ENCODE measurements around the gene ZNF398.

The ZNF398 gene

GRCh38 chr7:149109969-149110368, 37.3 kb upstream of the ZNF398 start:
- DNase-seq (ENCODE audit: extremely low read depth, low read depth), result no peak
- TF ChIP-seq, protein P1, sequence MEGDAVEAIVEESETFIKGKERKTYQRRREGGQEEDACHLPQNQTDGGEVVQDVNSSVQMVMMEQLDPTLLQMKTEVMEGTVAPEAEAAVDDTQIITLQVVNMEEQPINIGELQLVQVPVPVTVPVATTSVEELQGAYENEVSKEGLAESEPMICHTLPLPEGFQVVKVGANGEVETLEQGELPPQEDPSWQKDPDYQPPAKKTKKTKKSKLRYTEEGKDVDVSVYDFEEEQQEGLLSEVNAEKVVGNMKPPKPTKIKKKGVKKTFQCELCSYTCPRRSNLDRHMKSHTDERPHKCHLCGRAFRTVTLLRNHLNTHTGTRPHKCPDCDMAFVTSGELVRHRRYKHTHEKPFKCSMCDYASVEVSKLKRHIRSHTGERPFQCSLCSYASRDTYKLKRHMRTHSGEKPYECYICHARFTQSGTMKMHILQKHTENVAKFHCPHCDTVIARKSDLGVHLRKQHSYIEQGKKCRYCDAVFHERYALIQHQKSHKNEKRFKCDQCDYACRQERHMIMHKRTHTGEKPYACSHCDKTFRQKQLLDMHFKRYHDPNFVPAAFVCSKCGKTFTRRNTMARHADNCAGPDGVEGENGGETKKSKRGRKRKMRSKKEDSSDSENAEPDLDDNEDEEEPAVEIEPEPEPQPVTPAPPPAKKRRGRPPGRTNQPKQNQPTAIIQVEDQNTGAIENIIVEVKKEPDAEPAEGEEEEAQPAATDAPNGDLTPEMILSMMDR (IDR thresholded peaks at IDR 0.05; ENCODE audit: low read depth, low read length), result no peak

DNA sequence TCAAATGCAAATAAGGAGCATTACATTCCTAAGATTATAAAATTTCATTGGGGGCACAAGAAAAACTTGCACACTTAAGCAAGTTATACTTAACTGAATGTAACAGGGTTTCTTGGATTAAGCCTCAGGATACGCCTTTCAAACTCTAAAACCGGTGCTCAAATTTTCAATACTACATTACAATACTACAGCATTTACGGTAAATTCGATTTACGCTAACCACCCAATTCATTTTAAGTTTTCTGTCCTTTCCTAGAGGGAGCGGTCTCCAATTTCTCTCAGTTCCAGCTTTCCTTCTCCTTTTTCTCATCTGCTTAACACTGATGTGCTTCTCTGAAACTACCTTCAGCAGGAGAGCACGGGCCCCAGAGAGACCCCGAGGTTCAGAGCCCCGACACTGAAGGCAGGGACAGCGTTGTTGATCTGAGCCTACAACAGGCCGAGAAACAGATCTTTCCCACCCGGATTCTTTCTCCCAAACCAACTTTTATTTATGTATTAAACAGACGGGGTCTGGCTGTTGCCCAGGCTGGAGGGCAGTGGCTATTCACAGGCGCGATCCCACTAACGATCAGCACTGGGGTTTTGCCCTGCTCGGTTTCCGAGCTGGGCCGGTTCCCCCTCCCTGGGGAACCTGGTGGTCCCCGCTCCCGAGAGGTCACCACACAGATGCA, 21.9 kb upstream of the ZNF398 start:
- TF ChIP-seq, protein P1 (IDR thresholded peaks at IDR 0.05; ENCODE audit: low read depth, low read length), result no peak
- DNase-seq (ENCODE audit: extremely low read depth, low read depth), result no peak

GRCh38 chr7:149125863-149126661, 21.2 kb upstream of the ZNF398 start, which contains the start of gene ZNF425:
Gene ZNF425, minus strand, starts transcription at chr7:149126324. Its CDS starts 111 bp downstream, at chr7:149126213.
- peak; percentile 78 for DNase-seq (ENCODE audit: extremely low read depth, low read depth)

DNA sequence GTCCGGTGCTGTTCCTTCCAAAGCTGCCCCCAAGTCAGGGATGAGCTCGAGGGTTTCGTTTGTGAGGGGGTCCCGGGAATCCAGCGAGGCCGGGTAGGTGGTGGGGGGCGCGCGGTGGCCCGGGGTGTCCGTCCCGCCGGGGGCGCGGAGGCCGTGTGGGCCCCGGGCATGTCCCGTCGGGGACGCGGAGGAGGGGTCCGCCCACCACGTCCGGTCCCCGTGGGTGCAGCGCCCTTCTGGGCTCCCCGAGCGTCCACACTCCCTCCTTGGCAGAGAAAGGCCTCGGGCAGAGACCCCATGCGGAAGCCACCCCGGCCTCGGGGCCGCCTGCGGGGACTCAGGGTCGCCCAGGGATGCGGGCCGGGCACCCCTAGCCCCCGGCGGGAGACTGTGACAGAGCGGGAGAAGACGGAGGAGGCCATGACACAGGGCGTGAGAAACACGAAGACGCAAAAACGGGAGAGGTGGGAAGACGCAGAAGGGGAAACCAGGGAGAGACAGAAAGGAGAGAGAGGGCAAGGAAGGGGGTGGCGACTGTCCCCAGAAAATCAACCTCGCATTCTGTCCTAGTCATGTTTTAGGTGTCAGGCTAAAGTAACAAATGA, 20.5 kb upstream of the ZNF398 start:
- no peak for DNase-seq (ENCODE audit: extremely low read depth, low read depth)
- TF ChIP-seq, protein P1 (IDR thresholded peaks at IDR 0.05; ENCODE audit: low read depth, low read length), result no peak

More at GRCh38 chr7:149125863-149126661, 21.2 kb upstream of the ZNF398 start, which contains the start of gene ZNF425:
- TF ChIP-seq, protein P1 (IDR thresholded peaks at IDR 0.05; ENCODE audit: low read depth, low read length), result peak; percentile 74

- DNase-seq (ENCODE audit: extremely low read depth, low read depth), result no peak
- TF ChIP-seq, protein P1 (IDR thresholded peaks at IDR 0.05; ENCODE audit: low read depth, low read length), result no peak
Observed at GRCh38 chr7:149130572-149131198, 16.6 kb upstream of the ZNF398 start.

DNA sequence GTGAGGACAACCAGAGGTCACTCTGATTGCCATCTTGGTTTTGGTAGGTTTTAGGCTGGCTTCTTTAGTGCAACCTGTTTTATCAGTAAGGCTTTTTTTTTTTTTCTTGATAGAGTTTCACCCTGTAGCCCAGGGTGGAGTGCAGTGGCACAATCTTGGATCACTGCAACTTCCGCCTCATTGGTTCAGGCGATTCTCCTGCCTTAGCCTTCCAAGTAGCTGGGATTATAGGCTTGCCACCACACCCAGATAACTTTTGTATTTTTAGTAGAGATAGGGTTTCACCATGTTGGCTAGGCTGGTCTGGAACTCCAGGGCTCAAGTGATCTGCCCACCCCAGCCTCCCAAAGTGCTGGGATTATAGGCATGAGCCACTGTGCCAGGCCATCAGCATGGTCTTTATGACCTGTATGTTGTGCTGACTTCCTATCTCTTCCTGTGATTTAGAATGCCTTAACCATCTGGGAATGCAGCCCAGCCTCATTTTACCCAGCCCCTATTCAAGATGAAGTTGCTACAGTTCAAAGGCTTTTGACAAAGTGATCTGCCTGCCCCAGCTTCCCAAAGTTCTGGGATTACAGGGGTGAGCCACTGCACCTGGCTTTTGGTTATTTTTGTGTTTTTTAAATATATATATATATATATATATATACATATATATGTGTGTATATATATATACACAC, 14.1 kb upstream of the ZNF398 start:
- TF ChIP-seq, protein P1 (IDR thresholded peaks at IDR 0.05; ENCODE audit: low read depth, low read length), result no peak
- DNase-seq (ENCODE audit: extremely low read depth, low read depth), result no peak

Data from AG09319 (cell line).